NCI-H748 treated with DMSO at 0.1 percent for 48 hours (cell line): Measurements from ENCODE around the gene BMP7.
"Not testable (repeated sequence)": the region's sequence is repeated elsewhere in the genome, so short reads cannot be mapped to it uniquely, and the experiment has no call there.

ENCODE experiments used
- DNase-seq: peaks from one replicate; lab custom pipeline; 2025; lab: John Stamatoyannopoulos, UW

BMP7 gene

GRCh38 chr20:57265336-57265996 lies 975 bp downstream of the BMP7 start:
- DNase-seq = no peak

DNA sequence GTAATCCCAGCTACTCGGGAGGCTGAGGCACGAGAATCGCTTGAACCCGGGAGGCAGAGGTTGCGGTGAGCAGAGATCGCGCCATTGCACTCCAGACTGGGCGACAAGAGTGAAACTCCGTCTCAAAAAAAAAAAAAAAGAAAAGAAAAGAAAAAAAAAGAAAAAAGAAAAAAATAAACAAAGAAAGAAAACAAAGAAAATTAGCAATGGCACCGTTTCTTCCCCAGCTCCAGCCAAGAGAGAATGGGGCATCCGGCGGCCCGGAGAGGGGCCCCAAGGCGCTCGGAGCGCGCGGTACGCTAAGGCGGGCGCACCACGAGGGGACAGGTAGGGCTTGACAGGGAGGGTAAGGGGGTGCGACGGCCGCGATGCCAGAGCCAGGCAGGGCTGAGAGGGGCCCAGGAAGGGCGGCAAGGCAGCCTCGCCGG lies 1.5 kb downstream of the BMP7 start:
- not testable (repeated sequence) for DNase-seq

DNA sequence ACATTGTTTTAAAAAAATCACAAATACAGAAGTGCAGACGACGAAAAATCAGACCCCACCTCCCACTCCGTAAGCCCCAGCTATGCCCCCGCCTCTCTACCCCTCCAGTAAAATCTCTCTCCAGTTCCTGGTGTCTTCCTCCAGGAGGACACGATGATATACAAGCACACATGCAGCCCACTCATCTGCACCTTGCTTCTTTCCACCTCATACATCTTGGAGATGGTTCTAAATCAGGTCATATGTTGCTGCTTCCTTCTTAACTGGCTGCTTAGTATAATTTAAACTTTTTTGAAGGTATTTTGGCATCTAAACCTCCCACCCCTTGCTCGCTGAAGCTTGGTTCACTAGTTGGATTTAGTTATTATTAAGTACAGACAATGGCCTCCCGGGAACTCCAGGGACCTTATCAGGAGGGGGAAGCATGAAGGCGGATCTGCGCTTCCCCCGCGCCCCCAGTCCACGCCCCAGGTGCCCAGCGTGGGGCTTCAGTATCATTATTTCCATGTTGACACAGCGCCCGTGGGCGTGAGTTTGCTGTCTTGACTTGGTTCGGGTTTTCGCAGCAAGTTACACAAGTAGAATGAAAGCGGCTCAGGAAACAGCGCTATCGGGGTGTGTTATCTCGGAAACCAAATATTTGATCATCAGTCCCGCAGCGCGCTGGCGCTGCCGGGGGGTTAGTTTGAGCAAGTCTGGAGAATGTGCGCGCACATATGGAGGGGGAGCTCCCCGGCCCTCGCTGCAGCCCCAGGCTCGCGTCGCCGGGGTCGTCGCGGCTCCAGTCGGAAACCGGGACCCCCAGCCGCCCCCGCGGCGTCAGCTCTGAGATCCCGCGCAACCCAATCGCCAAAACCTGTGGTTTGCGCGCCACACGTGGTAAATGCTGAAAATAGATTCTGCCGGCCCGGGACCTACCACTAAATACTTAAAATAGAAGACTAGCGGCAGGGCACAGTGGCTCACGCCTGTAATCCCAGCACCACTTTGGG lies 2.3 kb downstream of the BMP7 start:
- no peak for DNase-seq

GRCh38 chr20:57262784-57263609 lies 3.4 kb downstream of the BMP7 start:
- DNase-seq = no peak

DNA sequence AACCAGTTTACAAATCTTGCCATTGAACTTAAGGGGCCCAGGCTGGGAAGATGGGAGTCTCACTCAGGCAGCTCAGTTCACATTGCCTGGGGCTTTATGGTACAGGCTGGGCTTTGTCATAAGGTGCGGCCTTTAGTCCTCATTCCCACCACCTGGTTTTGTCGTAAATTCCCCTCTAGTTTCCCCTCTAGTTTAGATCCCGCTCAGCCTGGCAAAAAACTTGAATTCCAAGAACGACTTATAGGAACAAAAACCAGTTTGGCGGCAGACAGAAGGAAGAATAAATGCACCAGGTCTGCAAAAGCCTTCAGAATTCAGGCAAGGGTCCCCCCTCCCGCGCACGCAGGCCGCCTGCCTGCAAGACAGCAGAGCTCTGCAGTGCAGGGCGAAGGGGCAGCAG lies 4.1 kb downstream of the BMP7 start:
- no peak for DNase-seq

GRCh38 chr20:57261457-57262251 lies 4.8 kb downstream of the BMP7 start:
- no peak for DNase-seq

DNA sequence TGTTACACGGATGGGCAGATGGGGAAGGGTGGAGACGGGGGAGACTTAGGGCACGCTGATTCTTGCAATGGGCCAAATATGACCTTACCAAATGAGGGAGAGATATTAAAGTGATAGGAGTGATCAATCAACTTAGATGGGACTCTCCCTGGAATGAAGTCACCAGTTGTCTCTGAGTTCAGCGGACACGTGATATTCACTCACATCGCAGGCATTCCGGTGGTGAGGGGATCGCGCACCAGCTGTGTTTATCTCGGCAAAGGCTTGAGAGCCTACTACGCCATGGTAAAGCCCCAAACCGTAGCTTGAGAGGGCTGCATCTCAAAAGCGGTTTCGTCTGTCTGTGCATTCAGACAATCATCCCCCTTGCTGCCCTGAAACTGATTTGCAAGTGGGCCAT lies 5.5 kb downstream of the BMP7 start:
- DNase-seq = no peak

DNA sequence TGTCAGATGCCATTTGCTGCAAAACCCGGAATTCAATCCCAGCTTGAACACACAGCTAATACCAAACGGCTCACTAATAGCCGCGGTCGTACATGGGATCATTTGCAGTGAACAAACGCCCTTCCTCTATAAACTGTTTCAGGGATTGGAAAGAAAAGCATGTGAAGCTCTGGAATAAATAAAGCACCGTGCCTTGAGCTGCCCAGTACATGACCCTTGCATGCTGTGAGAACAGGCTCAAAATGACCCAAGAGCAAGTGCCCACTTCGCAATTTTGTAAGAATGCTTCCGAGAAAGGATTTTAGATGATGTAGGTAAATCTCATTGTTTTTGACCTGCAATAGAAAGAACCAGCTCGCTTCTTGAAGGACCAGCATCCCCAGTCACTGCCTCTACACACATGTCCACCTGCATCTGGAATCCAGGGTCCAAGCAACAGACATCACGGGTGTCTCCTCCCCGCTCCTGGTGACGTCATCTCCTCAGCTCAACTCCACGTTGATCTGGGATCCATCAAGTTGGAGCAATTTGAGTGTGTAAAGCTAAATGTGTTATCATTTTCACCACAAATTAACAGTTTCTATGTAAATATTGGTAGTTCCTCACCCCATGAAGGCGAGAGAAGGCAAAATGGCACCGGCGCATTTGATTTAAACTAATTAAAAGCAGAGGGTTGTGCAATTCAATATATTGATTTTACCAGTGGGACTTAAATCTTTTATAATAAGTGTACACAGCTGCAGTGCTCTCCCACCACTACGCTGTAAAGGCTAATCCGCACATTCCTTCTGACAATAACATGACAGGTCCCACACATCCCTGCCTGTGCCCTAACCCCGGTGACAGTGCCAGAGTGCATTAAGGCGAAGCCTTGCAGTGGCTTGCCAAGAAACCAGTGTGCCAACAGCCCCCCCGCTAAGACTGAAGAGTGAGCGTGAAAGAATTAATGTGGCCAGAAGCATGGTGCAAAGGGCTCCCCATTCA lies 6.2 kb downstream of the BMP7 start:
- peak; percentile 29 for DNase-seq

GRCh38 chr20:57259121-57259937 lies 7.1 kb downstream of the BMP7 start:
- DNase-seq = peak; percentile 77

DNA sequence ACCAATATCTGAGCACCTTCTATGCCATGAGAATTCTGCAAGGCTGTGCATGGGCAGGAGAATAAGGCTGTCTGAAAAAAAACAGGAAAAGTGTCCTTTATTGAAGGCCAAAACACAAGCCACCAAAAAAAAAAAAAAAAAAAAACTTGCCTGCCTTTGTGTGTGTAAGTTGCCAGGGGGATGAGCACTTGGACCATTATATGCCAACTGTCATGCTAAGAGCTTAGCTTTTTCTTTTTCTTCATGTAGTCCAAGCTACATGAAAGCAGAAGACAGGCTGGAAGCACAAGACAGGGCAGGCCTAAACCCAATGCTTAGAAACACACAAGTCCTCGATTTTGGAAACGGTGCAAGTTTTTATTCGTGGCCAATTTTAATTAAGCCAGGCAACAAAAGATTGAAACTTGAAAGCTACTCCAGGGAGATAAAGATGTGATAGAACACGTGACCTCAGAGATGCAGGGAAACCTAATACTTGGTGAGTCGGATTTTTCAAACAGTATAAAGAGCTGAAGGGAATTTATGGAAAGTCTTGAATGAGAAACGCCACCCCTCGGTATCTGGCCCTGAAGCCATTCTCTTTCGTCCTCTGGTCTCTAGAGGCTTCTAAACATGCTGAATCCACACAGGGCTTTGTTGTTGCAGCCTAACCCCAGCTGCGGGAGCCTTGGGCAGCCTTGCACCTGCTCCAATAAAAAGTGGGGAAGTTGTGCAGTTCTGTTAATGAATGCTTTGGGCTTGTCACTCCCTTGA lies 8.6 kb downstream of the BMP7 start:
- DNase-seq = peak; percentile 7

DNA sequence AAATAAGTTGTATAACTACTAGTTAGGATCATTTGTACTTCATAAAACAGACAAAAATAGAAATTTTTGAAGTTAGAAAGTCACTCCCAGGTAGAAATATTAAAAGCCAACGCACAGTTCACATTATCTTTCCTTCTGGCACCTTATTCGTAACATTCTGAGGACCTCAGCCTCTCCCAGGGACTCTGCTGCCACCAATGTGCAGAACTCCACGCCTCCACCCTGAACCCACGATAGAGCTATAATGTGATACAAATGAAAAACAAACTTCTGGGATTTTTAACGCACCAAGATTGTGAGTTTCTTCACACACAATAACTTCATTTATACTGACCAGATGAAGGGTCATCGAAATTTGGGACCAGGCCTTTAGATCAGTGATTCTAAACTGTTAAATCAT lies 9.5 kb downstream of the BMP7 start:
- DNase-seq = no peak

DNA sequence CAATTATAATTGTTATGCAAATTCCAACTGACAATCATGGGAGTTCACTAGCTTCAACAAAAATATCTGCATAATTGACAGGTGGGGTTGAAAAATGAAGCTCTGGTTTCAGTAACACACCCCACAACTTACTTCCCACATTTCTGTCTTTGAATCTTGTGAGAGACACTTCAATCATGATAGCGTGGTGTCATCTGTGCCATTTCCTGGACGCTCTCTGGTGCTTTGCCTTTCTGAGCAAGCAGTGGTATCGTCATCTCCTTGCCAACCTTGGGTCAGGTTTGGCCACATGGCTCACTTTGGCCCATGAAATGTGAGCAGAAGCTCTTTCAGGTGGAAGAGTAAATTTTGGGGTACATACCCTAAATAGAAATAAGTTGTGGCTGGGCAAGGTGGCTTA lies 10.2 kb downstream of the BMP7 start:
- DNase-seq = no peak

GRCh38 chr20:57255183-57255582 lies 11.3 kb downstream of the BMP7 start:
- no peak for DNase-seq

- no peak for DNase-seq
Observed at GRCh38 chr20:57252559-57253162, 13.8 kb downstream of the BMP7 start.

- DNase-seq = no peak
Observed at GRCh38 chr20:57251949-57252348, 14.5 kb downstream of the BMP7 start.

- DNase-seq = no peak
Observed at GRCh38 chr20:57251344-57251743, 15.1 kb downstream of the BMP7 start.

DNA sequence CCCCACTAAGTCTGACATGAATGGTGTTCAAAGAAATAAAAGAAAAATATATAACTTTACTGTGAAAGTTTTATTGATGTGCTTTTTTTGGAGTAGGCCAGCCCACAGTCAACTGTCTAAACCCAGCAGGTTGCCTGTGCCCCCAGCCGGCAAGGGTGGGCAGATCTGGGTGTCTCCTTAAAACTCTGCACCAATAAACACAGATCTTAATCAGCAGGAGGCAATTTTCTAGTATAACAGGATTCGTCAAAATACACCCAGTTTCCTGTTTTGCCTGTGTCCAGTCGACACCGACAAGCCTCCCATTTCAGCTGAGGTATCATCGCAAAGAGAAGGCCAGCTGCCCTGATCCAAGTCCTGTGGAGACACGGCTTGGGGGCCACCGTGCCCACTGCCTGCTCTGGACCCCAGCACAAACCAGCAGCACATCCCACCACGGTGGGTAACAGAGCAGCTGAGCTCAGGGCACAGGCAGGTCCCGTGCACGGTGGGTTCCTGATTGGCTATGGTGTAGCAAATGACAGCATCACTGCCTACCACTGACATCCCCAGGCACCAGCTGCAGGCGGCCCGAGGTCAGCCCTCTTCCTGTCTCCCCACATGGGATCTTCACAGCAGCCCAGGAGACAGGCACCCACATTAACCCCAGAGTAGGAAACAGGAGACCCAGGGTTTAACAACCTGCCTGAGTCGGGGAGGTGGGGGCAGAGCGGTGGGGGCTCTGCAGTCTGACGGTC lies 15.7 kb downstream of the BMP7 start:
- no peak for DNase-seq

DNA sequence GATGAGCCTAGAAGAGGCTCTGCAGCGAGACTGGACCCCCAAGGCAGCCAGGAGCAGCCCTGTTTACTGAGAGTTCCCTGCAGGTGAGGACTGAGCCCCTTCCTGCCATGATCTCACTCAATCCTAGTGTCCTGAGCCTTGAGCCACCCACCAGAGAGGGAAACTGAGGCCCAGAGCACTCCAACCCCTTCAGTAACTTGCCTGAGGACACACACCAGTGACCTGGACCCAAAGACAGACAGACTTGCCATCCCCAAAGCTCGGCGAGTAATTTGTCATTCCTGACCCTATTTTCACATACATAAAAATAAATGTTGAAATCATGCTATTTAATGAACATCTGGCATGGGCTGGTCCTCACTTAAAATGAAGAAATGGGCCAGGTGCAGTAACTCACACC lies 16.7 kb downstream of the BMP7 start:
- DNase-seq = no peak
